Right atrium auricular region (tissue), 2 donors: ENCODE data around the gene MAP3K15. TPM values are rescaled to one million over a fixed set of nuclear protein-coding genes. Genes with fewer than 3 reads are reported as not detected.

Experiments
- DNase-seq: peaks from one replicate; pipeline ENCODE4 v3.0.0-alpha.2; 2019; ENCODE audit warnings: low spot score
- H3K27ac ChIP-seq, 2 donors: fragments of 200-600 bp; sonication (generic); 1 replicate in 1 of 2; 2 replicates in 1 of 2; pipeline ENCODE4 v1.5.1; 2016 to 2019
- H3K27me3 ChIP-seq, 2 donors: fragments of 200-600 bp; sonication (generic); one replicate each; pipeline versions ENCODE4 v1.5.1 to v1.6.0; 2017 to 2019
- H3K36me3 ChIP-seq: fragments of 200-600 bp; sonication (generic); one replicate; pipeline ENCODE4 v1.5.1; 2016
- H3K4me1 ChIP-seq, 2 donors: fragments of 200-600 bp; sonication (generic); one replicate each; pipeline versions ENCODE4 v1.5.1 to v1.6.0; 2017 to 2019
- H3K4me3 ChIP-seq, 2 donors: fragments of 200-600 bp; sonication (generic); 1 replicate in 1 of 2; 2 replicates in 1 of 2; pipeline ENCODE4 v1.5.1; 2017 to 2019; ENCODE audit warnings: mild to moderate bottlenecking in 1 of 2, moderate library complexity in 1 of 2
- H3K9me3 ChIP-seq, 2 donors: fragments of 200-600 bp; sonication (generic); one replicate each; pipeline ENCODE4 v1.5.1; 2019
- CTCF ChIP-seq, 2 donors: fragments of 200-600 bp; sonication (generic); IDR thresholded peaks; one replicate each; pipeline ENCODE4 v1.5.1; 2019; ENCODE audit warnings: antibody characterized with exemption in 2 of 2
- total RNA-seq, 2 donors: library from RNA; depleted of rRNA; stranded (reverse); fragments of >200 nt; gene quantifications; one replicate each; pipeline ENCODE4 v1.1.0, GENCODE V29; 2016

Gene MAP3K15
- total RNA-seq, 2 donors from 2014 or later, result not detected

- Histone ChIP-seq H3K9me3 (peaks cover 0 to 22% of the 10 kb centered on the region in 2 donors), H3K4me1 (no peaks in the 10 kb centered on the region), H3K27me3 (no peaks in the 10 kb centered on the region), H3K4me3 (no peak overlapping the region), H3K36me3 (no peaks in the 10 kb centered on the region), H3K27ac (no peak overlapping the region)
- DNase-seq, result no peak
- no peak for TF ChIP-seq CTCF (IDR thresholded peaks at IDR 0.05)
These were observed 180.2 kb downstream of the MAP3K15 start for GRCh38 chrX:19334945-19335626.

GRCh38 chrX:19332983-19333382 is 182.3 kb downstream of the MAP3K15 start:
- no peak overlapping the region for H3K4me3 ChIP-seq

GRCh38 chrX:19331831-19332230 is 183.5 kb downstream of the MAP3K15 start:
- no peak for TF ChIP-seq CTCF (IDR thresholded peaks at IDR 0.05)
- Histone ChIP-seq H3K27me3 (no peaks in the 10 kb centered on the region), H3K4me3 (no peak overlapping the region), H3K27ac (no peak overlapping the region), H3K4me1 (no peaks in the 10 kb centered on the region), H3K9me3 (peaks cover 0 to 22% of the 10 kb centered on the region in 2 donors), H3K36me3 (no peaks in the 10 kb centered on the region)
- no peak for DNase-seq

More at GRCh38 chrX:19332983-19333382, 182.3 kb downstream of the MAP3K15 start:
- no peaks in the 10 kb centered on the region for H3K4me1 ChIP-seq
- no peak for TF ChIP-seq CTCF (IDR thresholded peaks at IDR 0.05)
- H3K36me3 ChIP-seq, result no peaks in the 10 kb centered on the region
- no peak for DNase-seq
- no peak overlapping the region for H3K27ac ChIP-seq
- peaks cover 0 to 22% of the 10 kb centered on the region in 2 donors for H3K9me3 ChIP-seq
- H3K27me3 ChIP-seq, result no peaks in the 10 kb centered on the region

- DNase-seq, result no peak
- H3K9me3 ChIP-seq, result peaks cover 0 to 8% of the 10 kb centered on the region in 2 donors
- no peaks in the 10 kb centered on the region for H3K36me3 ChIP-seq
- H3K4me1 ChIP-seq, result no peaks in the 10 kb centered on the region
- no peak for TF ChIP-seq CTCF (IDR thresholded peaks at IDR 0.05)
- H3K27me3 ChIP-seq, result no peaks in the 10 kb centered on the region
- no peak overlapping the region for H3K4me3 ChIP-seq
- no peak overlapping the region for H3K27ac ChIP-seq
These were observed 188.7 kb downstream of the MAP3K15 start for GRCh38 chrX:19326567-19326966.

Other genes with a start within 250 kb of the MAP3K15 start
- 100 to 1,000 TPM; 149 to 194 TPM for gene PDHA1, start 171.6 kb downstream of the MAP3K15 start, total RNA-seq